ENCODE measurements around the gene PDE4B.

GRCh38 chr1:66323958-66324625, 531.4 kb downstream of the PDE4B start:
- TF ChIP-seq, protein P1, sequence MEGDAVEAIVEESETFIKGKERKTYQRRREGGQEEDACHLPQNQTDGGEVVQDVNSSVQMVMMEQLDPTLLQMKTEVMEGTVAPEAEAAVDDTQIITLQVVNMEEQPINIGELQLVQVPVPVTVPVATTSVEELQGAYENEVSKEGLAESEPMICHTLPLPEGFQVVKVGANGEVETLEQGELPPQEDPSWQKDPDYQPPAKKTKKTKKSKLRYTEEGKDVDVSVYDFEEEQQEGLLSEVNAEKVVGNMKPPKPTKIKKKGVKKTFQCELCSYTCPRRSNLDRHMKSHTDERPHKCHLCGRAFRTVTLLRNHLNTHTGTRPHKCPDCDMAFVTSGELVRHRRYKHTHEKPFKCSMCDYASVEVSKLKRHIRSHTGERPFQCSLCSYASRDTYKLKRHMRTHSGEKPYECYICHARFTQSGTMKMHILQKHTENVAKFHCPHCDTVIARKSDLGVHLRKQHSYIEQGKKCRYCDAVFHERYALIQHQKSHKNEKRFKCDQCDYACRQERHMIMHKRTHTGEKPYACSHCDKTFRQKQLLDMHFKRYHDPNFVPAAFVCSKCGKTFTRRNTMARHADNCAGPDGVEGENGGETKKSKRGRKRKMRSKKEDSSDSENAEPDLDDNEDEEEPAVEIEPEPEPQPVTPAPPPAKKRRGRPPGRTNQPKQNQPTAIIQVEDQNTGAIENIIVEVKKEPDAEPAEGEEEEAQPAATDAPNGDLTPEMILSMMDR (conservative IDR thresholded peaks at IDR 0.05 in 1 of 2, IDR thresholded peaks at IDR 0.05 in 1 of 2; ENCODE audit: extremely low read depth in 1 of 2, insufficient read depth in 1 of 2, low read depth in 1 of 2, low read length in 2 of 2), result no peak
- no peak for TF ChIP-seq EZH2 (IDR thresholded peaks at IDR 0.05; ENCODE audit: borderline replicate concordance, low read length)
